GM19240 (cell line): ENCODE data around the gene NPFF.

Source experiments
- DNase-seq: peaks from one replicate; pipeline ENCODE4 v3.0.0; 2011; ENCODE audit warnings: low spot score; ENCODE audit not compliant: insufficient read length

Gene NPFF

GRCh38 chr12:53476769-53477209 lies 30.5 kb downstream of the NPFF start:
- no peak for DNase-seq

GRCh38 chr12:53474819-53475218 lies 32.5 kb downstream of the NPFF start:
- no peak for DNase-seq

GRCh38 chr12:53474077-53474476 lies 33.2 kb downstream of the NPFF start:
- no peak for DNase-seq

- no peak for DNase-seq
Measured at GRCh38 chr12:53472056-53472582, 35.2 kb downstream of the NPFF start.

DNA sequence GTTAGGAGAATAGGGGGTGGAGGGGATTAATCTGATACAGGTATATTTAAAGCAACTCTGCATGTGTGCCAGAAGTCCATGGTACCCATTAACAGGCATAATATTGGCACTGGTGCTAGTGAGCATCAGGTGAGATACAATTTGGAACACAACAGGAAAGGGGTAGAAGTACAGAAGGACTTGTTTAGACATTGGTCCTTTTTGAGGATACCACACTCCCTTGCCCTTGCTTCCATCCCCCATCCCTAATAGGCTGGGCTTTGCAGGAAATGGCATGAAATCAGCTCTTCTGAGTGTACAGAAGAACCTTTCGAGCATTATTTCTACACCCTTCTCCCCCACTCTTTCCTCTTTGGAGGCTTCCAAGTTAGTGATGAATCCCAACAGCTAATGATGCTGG lies 39.0 kb downstream of the NPFF start:
- no peak for DNase-seq

DNA sequence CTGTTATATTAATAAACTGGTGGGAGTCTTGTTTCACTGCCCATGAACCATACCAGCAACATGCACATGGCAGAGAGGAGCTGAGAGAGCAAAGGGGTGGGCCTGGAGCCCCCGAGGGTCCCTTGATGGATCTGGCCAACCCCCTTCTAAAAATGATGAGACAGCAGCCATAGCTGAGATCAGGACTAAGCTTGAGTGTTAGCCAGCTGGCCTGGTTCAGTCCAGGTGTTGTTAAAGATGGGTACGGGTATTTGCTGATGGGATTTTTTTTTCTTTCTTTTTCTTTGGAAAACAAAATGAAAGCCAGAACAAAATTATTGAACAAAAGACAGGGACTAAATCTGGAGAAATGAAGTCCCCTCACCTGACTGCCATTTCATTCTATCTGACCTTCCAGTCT lies 39.4 kb downstream of the NPFF start:
- no peak for DNase-seq

- DNase-seq = no peak
Measured at GRCh38 chr12:53467082-53467481, 40.2 kb downstream of the NPFF start.

DNA sequence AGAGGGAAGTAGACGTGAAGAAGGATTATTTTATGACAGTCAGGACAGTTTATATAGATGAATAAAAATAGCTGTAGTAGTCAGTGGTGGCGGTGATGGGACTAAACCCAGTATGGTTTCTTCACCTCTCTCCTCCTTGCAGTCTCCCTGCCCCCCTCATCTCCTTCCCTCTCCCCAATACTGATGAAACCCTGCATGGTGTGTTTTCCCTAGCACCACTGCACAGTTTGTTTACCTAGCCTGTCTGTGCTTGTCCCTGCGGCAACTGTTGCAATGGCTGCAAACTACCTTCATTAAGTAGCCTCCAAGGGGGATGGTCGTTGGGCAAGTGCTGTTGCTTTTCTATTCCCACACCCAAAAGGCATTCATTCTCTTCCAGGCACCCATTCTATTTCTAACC lies 40.6 kb downstream of the NPFF start:
- DNase-seq = no peak

GRCh38 chr12:53465679-53466078 lies 41.6 kb downstream of the NPFF start:
- DNase-seq = no peak

GRCh38 chr12:53464685-53465418 lies 42.4 kb downstream of the NPFF start:
- DNase-seq = no peak

GRCh38 chr12:53463802-53464560 lies 43.3 kb downstream of the NPFF start:
- no peak for DNase-seq

- DNase-seq = no peak
Measured at GRCh38 chr12:53462935-53463334, 44.3 kb downstream of the NPFF start.

- no peak for DNase-seq
Measured at GRCh38 chr12:53461591-53461990, 45.7 kb downstream of the NPFF start.

GRCh38 chr12:53461059-53461458 lies 46.2 kb downstream of the NPFF start:
- DNase-seq = no peak

DNA sequence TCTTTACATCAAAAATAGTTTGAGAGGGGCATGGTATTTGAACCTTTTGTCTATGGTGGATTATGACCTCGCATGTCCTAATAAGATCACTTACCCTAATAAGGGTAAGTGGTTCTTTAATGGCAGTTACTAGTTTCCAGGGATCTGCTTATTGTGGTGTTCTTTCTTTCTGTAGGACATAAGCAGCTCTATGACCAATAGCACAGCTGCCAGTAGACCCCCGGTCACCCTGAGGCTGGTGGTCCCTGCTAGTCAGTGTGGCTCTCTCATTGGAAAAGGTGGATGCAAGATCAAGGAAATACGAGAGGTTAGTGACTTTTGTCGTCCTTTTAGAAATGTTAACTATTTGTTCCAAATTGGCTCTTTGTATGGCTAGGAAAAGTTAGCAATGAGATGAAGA lies 48.2 kb downstream of the NPFF start:
- no peak for DNase-seq
